ENCODE results near the gene PNMA3.
"Not testable (repeated sequence)": the region's sequence is repeated elsewhere in the genome, so short reads cannot be mapped to it uniquely, and the experiment has no call there.

Gene PNMA3, protein sequence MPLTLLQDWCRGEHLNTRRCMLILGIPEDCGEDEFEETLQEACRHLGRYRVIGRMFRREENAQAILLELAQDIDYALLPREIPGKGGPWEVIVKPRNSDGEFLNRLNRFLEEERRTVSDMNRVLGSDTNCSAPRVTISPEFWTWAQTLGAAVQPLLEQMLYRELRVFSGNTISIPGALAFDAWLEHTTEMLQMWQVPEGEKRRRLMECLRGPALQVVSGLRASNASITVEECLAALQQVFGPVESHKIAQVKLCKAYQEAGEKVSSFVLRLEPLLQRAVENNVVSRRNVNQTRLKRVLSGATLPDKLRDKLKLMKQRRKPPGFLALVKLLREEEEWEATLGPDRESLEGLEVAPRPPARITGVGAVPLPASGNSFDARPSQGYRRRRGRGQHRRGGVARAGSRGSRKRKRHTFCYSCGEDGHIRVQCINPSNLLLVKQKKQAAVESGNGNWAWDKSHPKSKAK

DNA sequence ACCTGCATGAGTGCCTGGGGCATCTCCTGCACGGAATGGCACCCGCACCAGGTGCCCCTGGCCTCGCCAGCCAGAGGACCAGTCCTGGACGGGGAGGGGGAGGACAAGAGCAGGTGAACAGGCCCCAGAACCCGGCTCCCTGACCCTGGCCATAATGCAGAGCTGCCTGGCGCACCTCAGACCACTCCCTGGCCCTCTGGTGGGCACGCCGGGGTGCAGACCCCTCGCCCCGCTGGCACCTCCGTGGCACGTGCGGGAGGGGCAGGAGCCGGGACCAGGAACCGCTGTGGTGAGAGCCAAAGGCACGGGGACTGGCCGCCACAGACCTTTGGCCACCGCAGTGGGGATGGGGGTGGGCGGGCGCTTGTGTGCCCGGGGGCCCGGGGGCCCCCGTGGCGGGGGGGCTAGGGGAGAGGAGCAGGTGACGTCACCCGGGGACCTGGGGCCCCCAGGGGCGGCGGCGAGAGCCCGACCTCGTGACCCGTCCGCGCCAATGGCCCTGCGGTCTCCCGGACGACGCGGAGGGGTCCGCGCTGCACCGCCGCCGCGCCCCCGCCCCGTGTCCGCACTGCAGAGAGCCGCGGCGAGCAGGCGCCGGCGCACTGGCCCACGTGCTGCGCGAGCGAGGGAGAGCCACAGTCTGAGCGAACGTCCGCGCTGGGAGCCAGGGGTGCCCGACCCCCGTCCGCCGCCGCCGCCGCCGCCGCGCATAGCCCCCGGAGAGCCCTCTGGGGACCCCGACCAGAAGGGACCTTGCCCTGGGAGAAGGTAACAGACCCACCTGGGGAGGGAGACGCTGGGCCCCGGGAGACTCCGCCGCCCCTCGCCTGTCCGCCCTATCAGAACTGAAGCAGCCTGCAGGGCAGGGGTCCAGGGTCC lies at the start of gene PNMA3:
PNMA3 (plus strand) TSS at position 600 of the 879 bp plus-strand sequence. CDS start 586 bp downstream, outside the sequence.
- peaks cover 14% of the 10 kb centered on the region for H3K27me3 ChIP-seq (ENCODE audit: control insufficient read depth, insufficient read depth, low read length)
- H3K36me3 ChIP-seq (ENCODE audit: control insufficient read depth, insufficient read depth, low read length) = no peaks in the 10 kb centered on the region
- no peak within 1 kb of the TSS for H3K9ac ChIP-seq (ENCODE audit: low read length)
- no peaks in the 10 kb centered on the region for H3K4me1 ChIP-seq (ENCODE audit: control insufficient read depth, insufficient read depth, low read length)
- H3K4me3 ChIP-seq (ENCODE audit: low read length) = peak within 1 kb of the TSS; percentile 7
- no peak within 1 kb of the TSS for H3K27ac ChIP-seq (ENCODE audit: low read depth, low read length)

DNA sequence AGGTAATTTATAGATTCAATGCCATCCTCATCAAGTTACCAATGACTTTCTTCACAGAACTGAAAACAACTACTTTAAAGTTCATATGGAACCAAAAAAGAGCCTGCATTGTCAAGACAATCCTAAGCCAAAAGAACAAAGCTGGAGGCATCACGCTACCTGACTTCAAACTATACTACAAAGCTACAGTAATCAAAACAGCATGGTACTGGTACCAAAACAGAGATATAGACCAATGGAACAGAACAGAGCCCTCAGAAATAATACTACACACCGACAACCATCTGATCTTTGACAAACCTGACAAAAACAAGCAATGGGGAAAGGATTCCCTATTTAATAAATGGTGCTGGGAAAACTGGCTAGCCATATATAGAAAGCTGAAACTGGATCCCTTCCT lies 39.1 kb upstream of the PNMA3 start:
- not testable (repeated sequence) for H3K9ac ChIP-seq (ENCODE audit: low read length); H3K4me1 ChIP-seq (ENCODE audit: control insufficient read depth, insufficient read depth, low read length); H3K27ac ChIP-seq (ENCODE audit: low read depth, low read length); H3K27me3 ChIP-seq (ENCODE audit: control insufficient read depth, insufficient read depth, low read length); H3K4me3 ChIP-seq (ENCODE audit: low read length); H3K36me3 ChIP-seq (ENCODE audit: control insufficient read depth, insufficient read depth, low read length)

DNA sequence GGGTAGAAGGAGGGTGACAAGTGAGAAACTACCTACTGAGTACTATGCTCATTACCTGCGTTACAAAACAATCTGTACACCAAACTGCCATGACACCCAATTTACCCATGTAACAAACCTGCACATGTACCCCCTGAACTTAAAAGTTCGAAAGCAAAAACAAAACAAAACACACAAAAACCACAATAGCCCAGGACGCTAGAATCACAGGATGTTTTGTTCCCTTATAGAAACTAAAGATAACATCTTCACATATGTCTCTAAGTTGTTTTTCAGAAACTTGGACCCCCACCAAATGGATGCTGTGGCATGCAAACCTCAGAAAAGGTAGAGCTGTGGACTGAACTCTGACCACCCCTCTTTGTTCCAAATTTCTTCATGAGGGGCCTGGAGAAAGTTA lies 37.1 kb upstream of the PNMA3 start:
- H3K9ac ChIP-seq (ENCODE audit: low read length) = no peak overlapping the region
- no peaks in the 10 kb centered on the region for H3K27me3 ChIP-seq (ENCODE audit: control insufficient read depth, insufficient read depth, low read length)
- H3K27ac ChIP-seq (ENCODE audit: low read depth, low read length) = no peak overlapping the region
- no peak overlapping the region for H3K4me3 ChIP-seq (ENCODE audit: low read length)
- H3K36me3 ChIP-seq (ENCODE audit: control insufficient read depth, insufficient read depth, low read length) = no peaks in the 10 kb centered on the region
- H3K4me1 ChIP-seq (ENCODE audit: control insufficient read depth, insufficient read depth, low read length) = no peaks in the 10 kb centered on the region

DNA sequence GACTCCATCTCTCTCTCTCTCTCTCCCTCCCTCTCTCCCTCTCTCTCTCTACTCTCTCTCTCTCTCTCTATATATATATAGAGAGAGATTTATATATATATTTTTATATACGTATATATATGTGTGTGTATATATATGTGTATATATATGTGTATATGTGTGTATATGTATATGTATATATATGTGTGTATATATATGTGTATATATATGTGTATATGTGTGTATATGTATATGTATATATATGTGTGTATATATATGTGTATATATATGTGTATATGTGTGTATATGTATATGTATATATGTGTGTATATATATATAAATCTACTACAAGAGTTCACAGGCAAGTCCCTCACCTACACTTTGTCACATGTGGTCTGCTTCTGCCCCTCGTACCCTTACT lies 29.8 kb upstream of the PNMA3 start:
- not testable (repeated sequence) for H3K27ac ChIP-seq (ENCODE audit: low read depth, low read length); H3K4me1 ChIP-seq (ENCODE audit: control insufficient read depth, insufficient read depth, low read length); H3K36me3 ChIP-seq (ENCODE audit: control insufficient read depth, insufficient read depth, low read length); H3K27me3 ChIP-seq (ENCODE audit: control insufficient read depth, insufficient read depth, low read length); H3K4me3 ChIP-seq (ENCODE audit: low read length); H3K9ac ChIP-seq (ENCODE audit: low read length)

DNA sequence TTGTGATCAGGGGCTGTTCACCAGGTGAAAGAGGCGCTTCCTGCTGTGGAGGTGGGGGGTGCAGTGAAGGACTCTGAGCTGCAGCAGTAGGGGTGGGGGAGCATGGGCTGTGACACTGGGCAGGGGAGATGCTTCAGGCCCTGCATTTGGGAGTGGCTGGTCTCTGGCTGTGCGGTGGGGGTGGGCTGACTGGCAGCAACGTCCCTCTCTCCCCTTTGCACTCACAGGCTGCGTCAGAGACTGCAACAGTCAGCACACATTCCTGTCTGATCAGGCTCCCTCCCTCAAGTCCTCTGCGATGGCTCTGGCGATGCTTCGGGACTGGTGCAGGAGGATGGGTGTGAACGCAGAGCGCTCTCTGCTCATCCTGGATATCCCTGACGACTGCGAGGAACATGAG lies 27.8 kb upstream of the PNMA3 start:
- not testable (repeated sequence) for H3K36me3 ChIP-seq (ENCODE audit: control insufficient read depth, insufficient read depth, low read length); H3K9ac ChIP-seq (ENCODE audit: low read length); H3K27ac ChIP-seq (ENCODE audit: low read depth, low read length); H3K27me3 ChIP-seq (ENCODE audit: control insufficient read depth, insufficient read depth, low read length); H3K4me3 ChIP-seq (ENCODE audit: low read length); H3K4me1 ChIP-seq (ENCODE audit: control insufficient read depth, insufficient read depth, low read length)

DNA sequence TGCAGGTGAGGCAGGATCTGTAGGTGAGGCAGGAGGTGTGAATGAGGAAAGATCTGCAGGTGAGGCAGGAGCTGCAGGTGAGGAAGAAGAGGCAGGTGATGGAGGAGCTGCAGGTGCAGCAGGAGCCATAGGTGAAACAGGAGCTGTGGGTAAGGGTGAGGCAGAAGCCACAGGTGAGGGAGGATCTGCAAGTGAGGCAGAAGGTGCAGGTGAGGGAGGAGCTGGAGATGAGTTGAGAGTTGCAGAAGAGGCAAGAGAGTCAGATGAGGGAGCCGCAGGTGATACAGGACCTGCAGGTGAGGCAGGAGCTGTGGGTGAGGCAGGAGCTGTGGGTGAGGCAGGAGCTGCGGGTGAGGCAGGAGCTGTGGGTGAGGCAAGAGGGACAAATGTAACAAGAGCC lies 27.1 kb upstream of the PNMA3 start:
- no peaks in the 10 kb centered on the region for H3K27me3 ChIP-seq (ENCODE audit: control insufficient read depth, insufficient read depth, low read length)
- no peaks in the 10 kb centered on the region for H3K4me1 ChIP-seq (ENCODE audit: control insufficient read depth, insufficient read depth, low read length)
- H3K36me3 ChIP-seq (ENCODE audit: control insufficient read depth, insufficient read depth, low read length) = no peaks in the 10 kb centered on the region
- H3K4me3 ChIP-seq (ENCODE audit: low read length) = no peak overlapping the region
- no peak overlapping the region for H3K9ac ChIP-seq (ENCODE audit: low read length)
- no peak overlapping the region for H3K27ac ChIP-seq (ENCODE audit: low read depth, low read length)

DNA sequence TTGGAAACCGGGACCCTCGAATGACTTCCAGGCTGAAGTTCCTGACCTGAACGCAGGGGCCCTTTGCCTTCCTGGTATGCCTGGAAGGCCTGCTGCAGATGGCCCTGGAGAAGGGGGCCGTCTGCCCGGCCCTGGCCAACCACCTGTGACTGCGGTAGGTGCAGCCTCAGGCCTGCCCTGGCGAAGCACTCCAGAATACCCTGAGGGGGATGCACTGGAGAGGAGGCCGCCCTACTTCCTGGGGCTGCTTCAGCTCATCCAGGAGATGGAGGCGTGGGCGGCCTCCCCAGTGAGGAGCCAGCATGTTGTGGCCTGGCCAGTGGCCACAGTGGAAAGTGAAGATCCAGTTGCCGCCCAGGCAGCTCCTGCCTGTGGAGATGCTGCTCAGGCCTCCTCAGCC lies 26.4 kb upstream of the PNMA3 start:
- Histone ChIP-seq H3K36me3 (ENCODE audit: control insufficient read depth, insufficient read depth, low read length) (no peaks in the 10 kb centered on the region), H3K9ac (ENCODE audit: low read length) (no peak overlapping the region), H3K4me1 (ENCODE audit: control insufficient read depth, insufficient read depth, low read length) (no peaks in the 10 kb centered on the region), H3K27me3 (ENCODE audit: control insufficient read depth, insufficient read depth, low read length) (no peaks in the 10 kb centered on the region), H3K4me3 (ENCODE audit: low read length) (no peak overlapping the region), H3K27ac (ENCODE audit: low read depth, low read length) (no peak overlapping the region)

DNA sequence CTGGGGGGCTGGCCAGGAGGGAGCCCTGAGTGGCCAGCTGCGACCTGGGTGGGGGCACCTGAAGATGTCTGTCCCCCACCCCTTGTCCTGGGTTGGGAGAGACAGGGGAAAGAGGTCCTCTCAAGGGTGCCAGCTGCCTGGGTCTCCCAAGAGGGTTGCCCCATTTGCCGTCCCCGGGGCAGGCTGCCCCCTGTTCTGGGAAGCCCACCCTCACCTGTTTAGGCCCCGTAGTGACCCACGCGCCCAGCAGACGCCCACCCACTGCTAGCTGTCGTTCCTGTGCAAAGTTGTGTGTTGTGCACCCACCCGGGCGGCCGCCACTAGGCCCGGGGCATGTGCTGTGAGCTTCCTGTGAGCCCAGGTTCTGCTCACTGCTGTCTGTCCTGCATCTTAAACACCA lies 25.5 kb upstream of the PNMA3 start:
- Histone ChIP-seq H3K27me3 (ENCODE audit: control insufficient read depth, insufficient read depth, low read length) (no peaks in the 10 kb centered on the region), H3K27ac (ENCODE audit: low read depth, low read length) (no peak overlapping the region), H3K36me3 (ENCODE audit: control insufficient read depth, insufficient read depth, low read length) (no peaks in the 10 kb centered on the region), H3K4me3 (ENCODE audit: low read length) (no peak overlapping the region), H3K9ac (ENCODE audit: low read length) (no peak overlapping the region), H3K4me1 (ENCODE audit: control insufficient read depth, insufficient read depth, low read length) (no peaks in the 10 kb centered on the region)

DNA sequence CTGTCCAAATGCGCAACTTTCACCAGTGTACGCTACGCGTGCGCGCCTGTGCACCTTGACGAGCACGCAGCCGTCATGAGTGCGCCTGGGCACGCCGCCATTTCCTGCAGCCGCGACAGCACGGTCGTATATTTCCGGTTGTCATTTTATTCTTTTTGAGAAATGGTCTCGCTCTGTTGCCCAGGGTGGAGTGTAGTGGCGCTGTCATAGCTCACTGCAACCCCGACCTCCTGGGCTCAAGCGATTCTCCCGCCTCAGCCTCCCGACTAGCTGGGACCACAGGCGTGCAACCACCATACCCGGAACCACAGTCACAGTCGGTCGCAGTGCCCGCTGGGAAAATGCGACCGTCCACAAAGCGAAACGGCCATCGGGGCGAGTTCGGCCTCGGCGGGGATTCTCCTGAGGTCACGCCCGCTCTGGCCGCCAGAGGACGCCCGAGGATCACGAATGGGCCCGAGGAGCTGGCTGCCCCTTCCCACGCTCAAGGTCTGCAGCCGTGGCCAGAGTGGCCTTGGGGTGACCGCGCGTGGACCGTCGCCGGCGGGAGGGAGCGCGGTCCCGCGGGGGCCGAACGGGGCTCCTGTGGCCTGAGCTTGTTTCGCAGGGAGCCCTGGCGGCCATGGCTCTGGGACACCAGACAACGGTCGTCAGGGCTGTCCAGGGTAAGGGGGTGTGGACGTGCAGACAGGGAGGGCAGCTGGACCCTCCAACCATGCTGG lies 23.7 kb upstream of the PNMA3 start:
- Histone ChIP-seq H3K4me3 (ENCODE audit: low read length) (peak overlapping the region; percentile 45), H3K4me1 (ENCODE audit: control insufficient read depth, insufficient read depth, low read length) (no peaks in the 10 kb centered on the region), H3K36me3 (ENCODE audit: control insufficient read depth, insufficient read depth, low read length) (no peaks in the 10 kb centered on the region), H3K27me3 (ENCODE audit: control insufficient read depth, insufficient read depth, low read length) (no peaks in the 10 kb centered on the region), H3K27ac (ENCODE audit: low read depth, low read length) (no peak overlapping the region), H3K9ac (ENCODE audit: low read length) (no peak overlapping the region)

DNA sequence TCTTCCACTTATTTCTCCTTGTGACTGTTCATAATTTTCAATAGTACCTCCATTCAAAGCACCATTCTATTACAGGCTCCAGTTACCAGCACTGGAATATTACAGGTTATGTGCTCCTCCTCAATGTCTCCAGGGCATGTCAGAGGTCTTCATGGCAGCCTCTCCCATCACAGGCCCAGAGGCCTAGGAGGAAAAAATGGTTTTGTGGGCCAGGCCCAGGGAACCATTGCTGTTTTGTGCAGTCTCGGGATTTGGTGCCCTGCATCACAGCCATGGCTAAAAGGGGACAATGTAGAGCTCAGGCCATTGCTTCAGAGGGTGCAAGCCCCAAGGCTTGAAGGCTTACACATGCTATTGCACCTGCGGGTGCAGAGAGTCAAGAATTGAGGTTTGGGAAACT lies 7.2 kb upstream of the PNMA3 start:
- Histone ChIP-seq H3K36me3 (ENCODE audit: control insufficient read depth, insufficient read depth, low read length) (no peaks in the 10 kb centered on the region), H3K27ac (ENCODE audit: low read depth, low read length) (no peak overlapping the region), H3K27me3 (ENCODE audit: control insufficient read depth, insufficient read depth, low read length) (no peaks in the 10 kb centered on the region), H3K4me1 (ENCODE audit: control insufficient read depth, insufficient read depth, low read length) (no peaks in the 10 kb centered on the region), H3K9ac (ENCODE audit: low read length) (no peak overlapping the region), H3K4me3 (ENCODE audit: low read length) (no peak overlapping the region)

DNA sequence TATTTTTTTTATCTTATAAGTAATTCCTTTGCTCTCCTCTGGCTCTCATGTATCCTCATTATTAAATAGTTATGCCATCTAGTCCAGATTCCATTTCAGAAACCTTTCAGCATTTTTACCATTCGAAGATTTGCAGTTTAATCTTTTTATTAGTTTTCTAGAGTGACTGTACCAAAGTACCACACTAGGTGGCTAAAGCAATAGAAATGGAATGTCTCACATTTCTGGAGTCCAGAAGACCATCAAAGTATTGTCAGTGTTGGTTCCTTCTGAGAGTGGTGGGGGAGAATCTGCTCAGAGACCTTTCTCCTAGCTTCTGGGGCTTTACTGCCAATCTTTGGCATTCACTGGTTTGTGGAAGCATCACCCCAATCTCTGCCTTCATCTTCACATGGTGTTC lies 3.7 kb upstream of the PNMA3 start:
- Histone ChIP-seq H3K4me3 (ENCODE audit: low read length) (no peak overlapping the region), H3K9ac (ENCODE audit: low read length) (no peak overlapping the region), H3K27ac (ENCODE audit: low read depth, low read length) (no peak overlapping the region), H3K36me3 (ENCODE audit: control insufficient read depth, insufficient read depth, low read length) (no peaks in the 10 kb centered on the region), H3K4me1 (ENCODE audit: control insufficient read depth, insufficient read depth, low read length) (no peaks in the 10 kb centered on the region), H3K27me3 (ENCODE audit: control insufficient read depth, insufficient read depth, low read length) (peaks cover 8% of the 10 kb centered on the region)

DNA sequence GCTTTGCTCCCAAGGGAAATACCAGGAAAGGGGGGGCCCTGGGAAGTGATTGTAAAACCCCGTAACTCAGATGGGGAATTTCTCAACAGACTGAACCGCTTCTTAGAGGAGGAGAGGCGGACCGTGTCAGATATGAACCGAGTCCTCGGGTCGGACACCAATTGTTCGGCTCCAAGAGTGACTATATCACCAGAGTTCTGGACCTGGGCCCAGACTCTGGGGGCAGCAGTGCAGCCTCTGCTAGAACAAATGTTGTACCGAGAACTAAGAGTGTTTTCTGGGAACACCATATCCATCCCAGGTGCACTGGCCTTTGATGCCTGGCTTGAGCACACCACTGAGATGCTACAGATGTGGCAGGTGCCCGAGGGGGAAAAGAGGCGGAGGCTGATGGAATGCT lies 1.0 kb downstream of the PNMA3 start:
- H3K27me3 ChIP-seq (ENCODE audit: control insufficient read depth, insufficient read depth, low read length) = peaks cover 14% of the 10 kb centered on the region
- H3K4me1 ChIP-seq (ENCODE audit: control insufficient read depth, insufficient read depth, low read length) = no peaks in the 10 kb centered on the region
- H3K36me3 ChIP-seq (ENCODE audit: control insufficient read depth, insufficient read depth, low read length) = no peaks in the 10 kb centered on the region
- H3K9ac ChIP-seq (ENCODE audit: low read length) = no peak overlapping the region
- H3K4me3 ChIP-seq (ENCODE audit: low read length) = no peak overlapping the region
- no peak overlapping the region for H3K27ac ChIP-seq (ENCODE audit: low read depth, low read length)

Measured in rectal smooth muscle tissue (tissue), 1 donor.